Measurements from ENCODE around the gene NSUN3.
"Not testable (repeated sequence)": the region's sequence is repeated elsewhere in the genome, so short reads cannot be mapped to it uniquely, and the experiment has no call there.

Gene NSUN3

DNA sequence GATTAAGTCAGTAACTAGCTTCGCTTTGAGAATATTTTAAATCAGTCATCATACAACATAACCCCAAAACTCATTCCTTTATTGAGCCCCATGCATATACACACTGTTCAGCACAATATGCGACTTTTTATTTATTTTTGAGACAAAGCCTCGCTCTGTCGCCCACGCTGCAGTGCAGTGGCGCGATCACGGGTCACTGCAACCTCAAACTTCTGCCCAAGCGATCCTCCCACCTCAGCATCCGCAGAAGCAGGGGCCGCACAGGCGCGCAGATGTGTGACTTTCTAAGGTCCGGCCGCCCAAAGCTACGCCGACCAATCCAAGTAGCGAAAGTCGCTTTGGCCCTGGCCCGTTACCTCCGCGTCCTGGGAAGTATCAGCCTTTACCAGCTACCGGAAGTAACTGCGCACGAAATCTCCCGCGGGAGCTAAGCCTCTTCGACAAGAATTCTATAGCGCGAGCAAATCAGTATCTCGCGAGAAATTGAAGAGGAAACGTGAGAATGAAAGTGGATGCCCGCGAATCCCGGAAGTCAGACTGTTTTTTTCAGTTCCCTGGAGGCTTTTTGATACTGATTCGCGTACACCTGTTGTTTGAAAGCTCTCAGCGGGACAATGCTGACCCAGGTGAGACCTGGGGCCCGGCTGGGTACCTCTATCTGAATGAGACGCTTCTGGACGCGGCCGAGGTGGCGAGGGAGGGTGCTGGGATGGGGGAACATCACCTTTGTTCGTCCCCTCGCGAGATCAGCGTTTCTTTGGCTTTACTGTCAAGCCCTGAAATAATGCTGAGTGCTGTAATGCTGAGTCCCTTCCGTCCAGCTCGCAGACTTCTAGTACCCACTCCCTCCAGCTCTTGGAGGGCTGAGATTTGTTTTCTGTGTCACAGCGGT, at the start of gene NSUN3, which contains the start of gene DHFR2:
TSS of gene NSUN3 (plus strand) at position 549 of the 892 bp plus-strand sequence. CDS start at position 615, 66 bp downstream.
TSS of gene DHFR2 (minus strand) at position 404 of the 892 bp plus-strand sequence. CDS start 1,405 bp downstream, outside the sequence.
- DNase-seq (ENCODE audit: low read depth in 2 of 2), result peak; percentile 65 to 68

DNA sequence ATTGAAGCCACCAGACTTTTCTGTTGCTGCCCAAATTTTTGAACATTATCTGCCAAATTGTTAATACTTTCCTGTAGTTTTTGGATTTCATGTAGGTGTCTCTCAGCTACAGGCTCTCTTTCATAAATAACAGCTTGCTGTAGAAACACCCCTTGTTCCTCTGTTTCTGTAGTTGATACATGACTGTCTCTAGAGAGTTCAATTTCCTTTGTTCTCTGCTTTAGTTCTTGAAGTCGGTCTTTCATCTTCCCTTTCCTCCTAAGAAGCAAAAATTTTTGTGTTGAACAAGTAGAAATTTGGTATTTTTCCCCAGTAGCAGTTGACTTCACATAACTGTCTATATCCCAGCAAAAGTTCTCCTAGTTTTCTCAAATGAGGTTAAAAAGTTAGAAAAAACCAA, 47.8 kb upstream of the NSUN3 start:
- no peak for DNase-seq (ENCODE audit: low read depth in 2 of 2)

DNA sequence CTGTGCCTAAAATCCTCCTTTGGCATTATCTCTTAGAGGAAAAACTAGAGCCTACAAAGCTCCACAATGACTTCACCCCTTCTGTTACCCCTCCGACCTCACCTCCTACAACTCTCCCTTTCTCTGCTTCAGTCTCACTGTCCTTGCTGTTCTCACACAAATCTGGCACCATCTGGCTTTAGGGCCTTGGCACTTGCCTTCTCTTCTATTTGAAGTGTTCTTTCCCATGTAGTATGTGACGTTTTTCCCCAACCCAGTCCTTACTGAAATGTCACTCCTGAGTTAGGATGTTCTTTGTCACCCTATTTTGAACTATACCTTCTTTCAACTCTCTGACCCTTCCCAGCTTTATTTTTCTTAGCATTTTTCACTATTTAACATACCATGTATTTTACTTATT, 43.2 kb upstream of the NSUN3 start:
- DNase-seq (ENCODE audit: low read depth in 2 of 2), result no peak

DNA sequence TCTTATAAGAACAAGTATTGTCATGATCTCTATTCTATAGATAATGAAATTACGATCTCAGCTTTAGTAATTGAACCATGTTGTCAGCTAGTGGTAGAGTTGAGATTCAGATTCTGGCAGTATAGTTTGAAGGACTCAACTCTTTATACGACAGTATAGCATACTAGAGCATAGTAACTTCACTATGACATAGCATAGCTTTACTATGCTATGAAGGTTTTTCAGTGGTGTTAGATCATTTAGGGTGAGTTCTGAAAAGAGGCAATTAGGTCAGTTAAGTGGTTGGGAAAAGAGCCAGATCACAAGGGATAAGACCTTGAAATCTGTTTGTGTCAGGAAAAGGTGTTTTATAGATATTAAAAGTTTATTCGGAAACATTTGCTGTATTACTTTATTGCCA, 42.6 kb upstream of the NSUN3 start:
- DNase-seq (ENCODE audit: low read depth in 2 of 2), result no peak

DNA sequence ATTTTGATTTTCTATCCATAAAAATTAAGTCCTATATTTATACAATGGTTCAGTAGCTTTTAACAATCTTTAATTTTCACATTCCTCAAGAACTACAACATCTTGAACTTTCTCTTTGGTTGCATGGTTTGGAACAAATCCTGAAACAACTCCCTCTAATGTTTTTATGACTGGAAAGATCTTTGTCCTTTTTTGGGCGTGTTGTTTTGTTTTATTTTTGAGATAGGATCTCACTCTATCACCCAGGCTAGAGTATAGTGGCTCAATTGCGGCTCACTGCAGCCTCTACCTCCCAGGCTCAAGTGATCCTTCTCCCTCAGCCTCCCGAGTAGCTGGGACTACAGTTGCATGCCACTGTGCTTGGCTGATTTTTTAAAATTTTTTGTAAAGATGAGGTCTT, 38.5 kb upstream of the NSUN3 start:
- no peak for DNase-seq (ENCODE audit: low read depth in 2 of 2)

DNA sequence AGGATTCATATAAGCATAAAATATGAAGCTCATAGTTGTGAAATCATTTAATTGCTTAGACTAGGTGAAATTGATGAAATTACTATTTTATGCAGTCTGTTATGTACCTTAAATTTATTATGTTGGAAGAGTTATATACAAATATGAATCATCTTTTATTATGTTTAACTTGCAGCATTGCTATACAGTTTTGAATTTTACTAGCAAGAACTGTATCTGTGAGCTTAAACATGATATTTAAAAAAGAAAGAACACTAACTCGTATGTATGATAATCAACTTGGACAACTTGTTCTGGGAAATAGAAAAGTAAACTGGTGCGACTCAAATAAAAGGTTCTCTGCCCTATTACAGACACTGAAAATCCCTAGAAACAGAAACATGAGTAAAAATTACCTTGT, 36.2 kb upstream of the NSUN3 start:
- no peak for DNase-seq (ENCODE audit: low read depth in 2 of 2)

DNA sequence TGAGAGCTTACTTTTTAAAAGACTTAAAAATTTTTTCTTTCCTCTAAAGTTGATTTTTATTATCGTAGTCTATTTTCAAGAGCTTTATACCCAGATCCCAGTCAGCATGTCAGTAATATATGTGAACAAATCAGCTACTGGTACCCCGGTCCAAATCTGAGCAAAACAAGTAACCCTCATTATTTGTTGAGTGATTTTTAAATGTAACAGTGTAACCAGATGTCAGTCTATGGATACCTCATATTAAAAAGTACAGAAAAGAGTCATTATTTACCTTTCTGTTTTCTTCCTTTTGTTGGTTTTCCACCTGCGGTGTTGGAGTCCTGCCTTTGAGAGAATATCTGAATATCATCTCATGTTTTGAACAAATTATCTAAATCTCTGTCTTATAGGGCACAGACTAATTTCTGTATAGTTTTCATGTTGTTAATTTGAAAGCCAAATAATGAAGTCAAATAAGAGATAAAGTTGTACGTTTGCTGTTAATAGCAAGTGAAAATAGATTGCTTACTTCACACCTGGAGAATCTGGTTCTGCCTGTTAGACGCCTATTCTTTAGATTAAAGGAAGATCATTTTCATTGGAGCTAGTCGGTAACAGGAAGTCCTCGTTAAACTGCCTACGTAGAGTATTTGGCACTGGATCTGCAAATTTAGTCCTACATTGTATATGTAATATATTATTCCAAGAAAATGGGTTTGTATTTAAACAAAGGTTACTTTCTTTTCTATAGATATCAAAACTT, 34.6 kb upstream of the NSUN3 start, which contains the start of gene STX19:
TSS of gene STX19 (minus strand) at position 505 of the 745 bp plus-strand sequence. CDS start 13,328 bp downstream, outside the sequence.
- no peak for DNase-seq (ENCODE audit: low read depth in 2 of 2)

DNA sequence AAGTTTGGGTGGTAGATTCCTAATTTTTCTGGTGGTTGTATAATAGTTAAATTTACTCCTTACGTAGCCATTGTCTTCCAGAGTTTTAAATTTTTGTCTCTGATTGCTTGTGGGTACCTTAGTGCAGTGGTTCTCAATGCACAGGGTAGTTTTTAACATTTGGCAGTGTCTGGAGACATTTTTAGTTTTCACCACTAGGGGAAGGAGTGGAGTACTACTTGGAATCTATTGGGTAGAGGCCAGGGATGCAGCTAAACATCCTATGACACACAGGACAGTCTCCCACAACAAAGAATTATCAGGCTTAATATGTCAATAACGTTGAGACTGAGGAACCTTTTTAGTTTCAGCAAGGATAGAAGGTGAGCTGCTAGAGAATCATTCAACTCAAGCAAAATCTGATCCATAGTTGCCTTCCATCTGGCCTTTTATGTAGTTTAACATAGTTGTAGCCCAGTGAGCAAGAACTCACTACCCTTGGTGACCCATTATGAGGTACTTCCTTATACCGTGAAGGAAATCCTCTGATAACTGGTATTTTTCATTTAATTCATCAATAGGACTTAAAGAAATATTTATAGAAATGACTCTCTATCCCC, 25.9 kb upstream of the NSUN3 start:
- DNase-seq (ENCODE audit: low read depth in 2 of 2), result no peak

DNA sequence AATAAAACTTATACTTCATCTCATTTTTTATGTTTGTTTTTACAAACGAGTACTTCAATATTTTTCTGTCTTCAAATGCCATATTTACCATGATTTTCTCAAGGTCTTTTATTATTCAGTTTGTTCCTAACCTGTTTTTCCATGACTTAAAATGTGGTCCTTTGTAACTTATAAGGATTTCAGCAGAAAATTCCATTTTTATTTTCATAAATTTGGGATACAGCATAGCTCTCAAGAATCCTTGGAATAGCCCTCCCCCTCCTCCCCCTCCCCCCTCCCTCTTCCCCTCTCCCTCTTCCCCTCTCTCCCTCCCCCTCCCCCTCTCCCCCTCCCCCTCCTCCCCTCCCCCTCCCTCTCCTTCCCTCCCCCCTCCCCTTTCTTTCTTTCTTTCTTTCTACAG, 19.6 kb upstream of the NSUN3 start:
- no peak for DNase-seq (ENCODE audit: low read depth in 2 of 2)

DNA sequence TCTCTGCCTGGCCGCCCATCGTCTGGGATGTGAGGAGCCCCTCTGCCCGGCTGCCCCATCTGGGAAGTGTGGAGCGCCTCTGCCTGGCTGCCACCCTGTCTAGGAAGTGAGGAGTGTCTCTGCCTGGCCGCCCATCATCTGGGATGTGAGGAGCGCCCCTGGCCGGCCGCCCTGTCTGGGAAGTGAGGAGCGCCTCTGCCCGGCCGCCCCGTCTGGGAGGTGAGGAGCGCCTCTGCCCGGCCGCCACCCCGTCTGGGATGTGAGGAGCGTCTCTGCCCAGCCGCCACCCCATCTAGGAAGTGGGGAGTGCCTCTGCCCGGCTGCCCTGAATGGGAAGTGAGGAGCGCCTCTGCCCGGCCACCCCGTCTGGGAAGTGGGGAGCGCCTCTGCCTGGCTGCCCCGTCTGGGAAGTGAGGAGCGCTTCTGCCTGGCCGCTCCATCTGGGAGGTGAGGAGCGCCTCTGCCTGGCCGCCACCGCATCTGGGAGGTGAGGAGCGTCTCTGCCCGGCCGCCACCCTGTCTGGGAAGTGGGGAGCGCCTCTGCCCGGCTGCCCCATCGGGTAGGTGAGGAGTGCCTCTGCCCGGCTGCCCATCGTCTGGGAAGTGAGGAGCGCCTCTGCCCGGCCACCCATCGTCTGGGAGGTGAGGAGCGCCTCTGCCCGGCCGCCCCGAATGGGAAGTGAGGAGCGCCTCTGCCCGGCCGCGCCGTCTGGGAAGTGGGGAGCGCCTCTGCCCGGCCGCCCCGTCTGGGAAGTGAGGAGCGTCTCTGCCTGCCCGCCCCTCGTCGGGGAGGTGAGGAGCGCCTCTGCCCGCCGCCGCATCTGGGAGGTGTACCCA, 18.5 kb upstream of the NSUN3 start:
- DNase-seq (ENCODE audit: low read depth in 2 of 2), result not testable (repeated sequence)

DNA sequence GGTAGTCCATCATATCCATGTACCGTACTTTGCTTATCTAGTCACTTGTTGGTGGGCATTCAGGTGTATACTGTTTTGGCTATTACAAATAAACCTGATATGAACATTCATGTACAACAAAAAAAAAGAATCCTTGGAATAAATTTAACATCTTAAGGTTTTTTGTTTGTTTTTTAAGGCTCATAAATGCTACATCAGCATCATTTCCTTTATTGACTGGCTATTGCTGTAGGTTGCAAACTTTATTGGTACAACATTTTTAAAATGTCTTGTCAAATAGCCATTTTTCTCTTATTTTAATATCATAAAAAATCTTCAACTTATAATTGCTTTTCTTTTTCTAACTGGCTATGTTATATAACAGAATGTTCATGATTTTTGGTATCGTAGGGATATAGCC, 16.3 kb upstream of the NSUN3 start:
- DNase-seq (ENCODE audit: low read depth in 2 of 2), result no peak

DNA sequence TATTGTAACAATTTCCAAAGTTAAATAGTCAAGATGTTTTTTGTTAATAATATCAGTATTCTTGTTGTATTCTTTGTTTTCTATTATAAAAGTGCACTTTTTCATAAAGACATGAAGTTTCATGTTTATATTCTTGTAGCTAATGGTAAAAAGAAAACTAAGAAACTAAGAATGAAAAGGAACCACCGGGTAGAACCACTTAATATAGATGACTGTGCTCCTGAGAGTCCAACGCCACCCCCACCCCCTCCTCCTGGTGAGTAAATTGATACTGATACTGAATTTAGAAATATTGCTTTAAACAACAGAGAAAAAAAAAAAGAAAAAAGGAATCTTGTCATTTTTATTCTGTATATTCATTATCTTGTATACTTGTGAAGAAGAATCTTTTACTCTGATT, 13.6 kb upstream of the NSUN3 start:
- DNase-seq (ENCODE audit: low read depth in 2 of 2), result no peak

DNA sequence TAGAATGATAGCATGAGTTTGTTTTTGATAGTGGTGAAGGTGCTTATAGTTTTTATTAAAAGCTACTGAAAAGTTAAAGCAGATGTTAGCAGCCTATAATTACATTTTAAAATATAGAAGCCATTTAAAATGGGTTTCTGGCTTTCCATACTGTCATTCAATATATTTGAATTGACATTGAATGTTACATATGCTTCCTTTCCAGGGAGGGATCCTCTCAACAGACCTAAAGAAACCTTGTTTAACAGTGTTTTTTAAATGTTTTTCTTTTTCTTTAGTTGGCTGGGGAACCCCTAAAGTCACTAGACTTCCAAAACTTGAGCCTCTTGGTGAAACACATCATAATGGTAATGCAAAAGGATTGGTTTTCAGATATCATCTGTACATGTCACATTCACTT, 12.3 kb upstream of the NSUN3 start:
- no peak for DNase-seq (ENCODE audit: low read depth in 2 of 2)

DNA sequence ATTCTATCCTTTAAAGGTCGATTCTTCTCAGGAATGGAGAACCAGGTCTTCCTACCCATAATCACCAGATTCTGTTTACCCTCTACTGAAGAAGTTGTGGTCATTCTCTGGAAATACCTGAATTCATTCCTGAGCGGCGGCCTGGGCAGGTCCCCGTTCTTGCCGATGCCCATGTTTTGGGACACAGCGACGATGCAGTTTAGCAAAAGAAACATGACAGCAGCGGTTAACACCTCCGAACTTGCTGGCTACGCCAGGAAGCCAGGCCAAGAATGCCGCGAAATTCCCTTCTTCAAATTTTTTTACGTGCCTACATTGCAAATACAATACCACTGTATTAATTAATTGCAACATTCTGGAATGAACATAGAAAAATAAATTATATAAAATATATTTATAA, 1.6 kb upstream of the NSUN3 start:
- DNase-seq (ENCODE audit: low read depth in 2 of 2), result no peak

DNA sequence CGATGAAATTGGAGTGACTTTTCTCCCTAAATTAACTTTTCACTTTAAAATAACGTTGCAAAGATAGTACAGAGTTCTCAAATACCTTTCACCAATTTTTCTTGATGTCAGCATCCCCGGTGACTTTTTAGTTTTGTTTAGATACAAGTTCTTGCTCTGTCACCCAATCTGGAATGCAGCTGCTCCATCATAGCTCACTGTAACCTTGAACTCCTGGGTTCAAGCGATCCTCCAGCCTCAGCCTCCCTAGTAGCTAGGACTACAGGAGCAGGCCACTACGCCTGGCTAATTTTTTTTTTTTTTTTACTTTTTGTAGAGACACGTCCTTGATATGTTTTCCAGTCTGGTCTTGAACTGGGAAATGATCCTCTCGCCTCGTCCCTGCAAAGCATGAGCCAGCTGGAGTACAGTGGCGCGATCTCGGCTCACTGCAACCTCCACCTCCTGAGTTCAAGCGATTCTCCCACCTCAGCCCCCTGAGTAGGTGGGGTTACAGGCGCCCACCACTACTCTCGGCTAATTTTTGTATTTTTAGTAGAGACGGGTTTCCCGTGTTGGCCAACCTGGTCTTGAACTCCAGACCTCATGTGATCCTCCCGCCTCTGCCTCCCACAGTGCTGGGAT, 747 bp downstream of the NSUN3 start:
- DNase-seq (ENCODE audit: low read depth in 2 of 2), result no peak

DNA sequence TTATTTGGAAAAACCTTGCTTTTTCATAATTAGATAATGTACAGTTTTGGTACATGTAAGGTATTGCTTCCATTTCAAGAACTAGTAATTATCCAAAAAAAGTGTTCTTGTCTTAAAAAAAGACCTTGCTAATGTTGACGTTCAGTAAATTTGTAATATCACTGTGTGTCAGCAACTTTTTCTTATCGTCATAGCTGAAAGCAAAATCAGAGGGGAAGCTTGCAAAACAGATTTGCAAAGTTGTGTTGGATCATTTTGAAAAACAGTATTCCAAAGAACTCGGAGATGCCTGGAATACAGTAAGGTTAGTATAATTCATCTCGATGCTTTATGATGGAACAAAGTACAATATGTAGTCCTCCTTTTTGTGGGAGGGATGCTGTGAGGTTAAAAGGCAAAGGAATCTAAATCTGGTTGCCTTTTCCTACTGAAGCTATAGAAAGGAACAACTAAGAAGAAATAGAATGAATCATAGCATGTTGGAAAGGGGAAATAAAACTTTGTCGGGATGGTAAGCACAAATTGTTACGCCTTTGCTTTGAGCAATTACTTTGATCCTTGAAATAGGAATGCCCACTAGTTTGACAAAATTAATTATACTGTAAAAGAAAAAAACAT, 1.5 kb downstream of the NSUN3 start:
- no peak for DNase-seq (ENCODE audit: low read depth in 2 of 2)

DNA sequence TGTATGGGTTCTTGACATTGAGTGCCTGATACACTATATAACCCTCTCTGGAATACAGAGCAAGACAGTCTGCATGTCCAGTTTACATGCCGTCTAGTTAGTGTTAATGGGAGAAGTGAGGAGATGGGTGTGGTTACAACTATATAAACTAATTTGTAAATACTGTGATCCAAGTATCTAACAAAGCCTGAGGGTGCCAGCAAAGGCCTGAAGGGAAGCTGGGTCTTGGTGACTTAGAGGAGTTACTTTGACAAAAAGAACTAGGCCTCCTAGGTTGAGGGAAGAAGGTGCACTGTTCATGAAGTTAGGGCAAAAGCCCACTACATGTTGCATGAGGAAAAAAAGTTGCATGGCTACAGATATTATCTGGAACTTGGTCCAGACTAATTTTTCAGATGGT, 2.3 kb downstream of the NSUN3 start:
- DNase-seq (ENCODE audit: low read depth in 2 of 2), result no peak

DNA sequence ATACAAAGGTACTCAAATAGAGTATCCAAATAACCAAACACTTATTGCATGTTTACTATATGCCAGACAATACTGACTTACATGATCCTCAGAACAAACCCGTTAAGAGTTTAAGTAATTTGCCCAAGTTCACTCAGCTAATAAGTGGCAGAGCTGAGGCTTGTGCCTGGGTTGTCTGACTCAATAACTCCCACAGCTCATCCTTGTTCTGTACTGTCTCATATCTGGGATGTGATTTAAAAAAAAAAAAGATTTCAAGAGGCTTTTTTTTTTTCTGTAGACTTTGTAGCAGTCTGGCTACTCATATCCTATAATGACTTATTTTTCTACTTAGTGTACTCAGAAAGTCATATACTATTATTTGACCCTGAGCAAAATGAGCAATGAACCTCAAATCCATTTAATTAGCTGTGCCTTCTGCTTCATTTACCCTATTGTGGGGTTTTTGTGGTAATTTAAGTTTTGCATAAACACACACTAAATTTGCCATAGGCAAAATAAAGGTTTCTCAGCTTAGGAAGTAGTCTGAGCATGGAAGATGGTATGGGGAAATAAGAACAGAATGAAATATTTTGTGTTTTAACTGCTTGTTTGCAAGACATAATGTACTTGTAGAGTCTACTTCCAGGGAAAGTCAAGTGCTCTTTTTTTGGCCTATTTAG, 3.1 kb downstream of the NSUN3 start:
- DNase-seq (ENCODE audit: low read depth in 2 of 2), result no peak

DNA sequence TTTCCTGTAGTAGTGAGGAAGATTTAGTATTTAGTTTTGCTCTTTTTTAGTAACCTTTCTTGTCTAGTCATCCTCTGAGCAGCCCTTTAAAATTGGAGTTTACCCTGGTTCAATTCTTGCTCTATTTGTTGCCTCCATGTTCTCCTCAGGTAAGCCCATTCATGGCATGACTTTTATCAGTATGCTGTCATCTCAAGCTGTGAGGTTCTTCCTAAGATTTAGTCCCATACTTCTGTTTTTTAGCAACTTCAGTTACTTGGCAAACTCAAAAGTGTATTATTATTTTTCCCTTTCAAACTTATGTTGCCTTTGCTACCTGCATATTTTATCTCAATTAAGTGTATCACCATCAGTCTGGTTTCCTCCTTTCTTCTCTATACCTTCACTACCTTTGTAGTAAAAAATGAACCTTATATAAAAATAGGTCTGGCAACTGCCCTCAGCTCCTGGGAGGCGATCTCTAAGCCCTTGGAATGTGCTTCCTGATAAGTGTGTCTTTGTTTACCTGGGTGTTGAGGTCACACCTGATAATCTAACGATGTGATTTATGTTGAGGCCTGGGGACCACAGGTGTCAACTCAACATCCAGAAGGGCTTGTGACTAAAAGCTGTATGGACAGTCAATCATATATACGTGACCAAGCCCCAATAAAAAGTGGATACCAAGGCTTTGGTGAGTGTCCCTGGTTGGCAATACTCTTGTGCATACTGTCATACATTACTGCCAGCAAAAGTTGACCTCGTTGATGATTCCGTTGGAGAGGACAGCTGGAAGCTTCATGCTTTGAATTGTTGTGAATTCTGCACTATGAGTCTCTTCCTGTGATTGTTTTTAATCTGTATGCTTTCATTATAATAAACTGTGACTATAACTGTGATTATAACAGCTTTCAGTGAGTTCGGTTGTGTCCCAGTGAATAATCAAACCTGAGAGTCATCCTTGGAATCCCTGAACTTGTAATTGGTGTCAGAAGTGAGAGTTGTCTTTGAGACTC, 3.9 kb downstream of the NSUN3 start:
- DNase-seq (ENCODE audit: low read depth in 2 of 2), result no peak

Data from stimulated activated CD8-positive, alpha-beta memory T cell treated with anti-CD3 and anti-CD28 coated beads, Interleukin-2, amount 100 ng/mL, for 48 hours (primary cell).